ENCODE data around the gene CALML4.
"Not testable (repeated sequence)": the region's sequence is repeated elsewhere in the genome, so short reads cannot be mapped to it uniquely, and the experiment has no call there.

Gene CALML4

GRCh38 chr15:68204776-68205557 lies at the start of gene CALML4:
CALML4 (minus strand) TSS chr15:68205332; CDS start chr15:68205247, 85 bp downstream.
- DNase-seq = no peak

- DNase-seq = peak in 1 of 2 experiments; percentile 59
Observed at GRCh38 chr15:68252925-68253534, 47.9 kb upstream of the CALML4 start.

GRCh38 chr15:68249058-68249713 lies 44.1 kb upstream of the CALML4 start:
- no peak for DNase-seq

- no peak for DNase-seq
Observed at GRCh38 chr15:68244235-68244634, 39.1 kb upstream of the CALML4 start.

GRCh38 chr15:68241088-68241935 lies 36.2 kb upstream of the CALML4 start:
- DNase-seq = no peak

- DNase-seq = no peak
Observed at GRCh38 chr15:68239025-68239424, 33.9 kb upstream of the CALML4 start.

- DNase-seq = no peak
Observed at GRCh38 chr15:68235022-68235421, 29.9 kb upstream of the CALML4 start.

- not testable (repeated sequence) for DNase-seq
Observed at GRCh38 chr15:68234520-68234919, 29.4 kb upstream of the CALML4 start.

- no peak for DNase-seq
Observed at GRCh38 chr15:68234060-68234459, 28.9 kb upstream of the CALML4 start.

GRCh38 chr15:68232937-68233336 lies 27.8 kb upstream of the CALML4 start:
- no peak for DNase-seq

GRCh38 chr15:68232449-68232848 lies 27.3 kb upstream of the CALML4 start:
- no peak for DNase-seq

- DNase-seq = no peak
Observed at GRCh38 chr15:68231102-68231818, 26.1 kb upstream of the CALML4 start.

- DNase-seq = no peak
Observed at GRCh38 chr15:68230157-68231100, 25.3 kb upstream of the CALML4 start.

- DNase-seq = peak; percentile 48 to 72
Observed at GRCh38 chr15:68229386-68230156, 24.4 kb upstream of the CALML4 start, which contains the start of gene CLN6. CLN6 (minus strand) TSS chr15:68229728; CDS start chr15:68229584, 144 bp downstream.

GRCh38 chr15:68228971-68229385 lies 23.8 kb upstream of the CALML4 start:
- DNase-seq = no peak

GRCh38 chr15:68228143-68228970 lies 23.2 kb upstream of the CALML4 start:
- peak in 1 of 2 experiments; percentile 20 for DNase-seq

GRCh38 chr15:68227643-68228142 lies 22.6 kb upstream of the CALML4 start:
- no peak for DNase-seq

- not testable (repeated sequence) for DNase-seq
Observed at GRCh38 chr15:68225442-68225841, 20.3 kb upstream of the CALML4 start.
